SJCRH30 (cell line): Measurements from ENCODE around the gene UBR4. TPM values are rescaled to one million over a fixed set of nuclear protein-coding genes. Genes with fewer than 3 reads are reported as not detected.

Experiments
- total RNA-seq: library from RNA; depleted of rRNA; stranded (reverse); fragments of >200 nt; shearing (Covaris generic); gene quantifications from 2 replicates; pipeline ENCODE4 v1.2.3, GENCODE V29; 2014; rRNA removed

The UBR4 gene
- total RNA-seq, 1 experiment from 2014 or later: 96.7 TPM

Other genes with a start within 250 kb of the UBR4 start
- 60.9 and 68.5 TPM in 2 replicates for gene EMC1, start 41.3 kb upstream of the UBR4 start, total RNA-seq
- gene MRTO4, start 41.5 kb upstream of the UBR4 start, total RNA-seq: 84.7 and 87.0 TPM in 2 replicates
- gene AKR7A3, start 78.5 kb upstream of the UBR4 start, total RNA-seq: 0.06 and 0.25 TPM in 2 replicates
- 64.0 and 71.6 TPM in 2 replicates for gene AKR7A2, start 101.9 kb upstream of the UBR4 start, total RNA-seq
- 31.3 and 33.4 TPM in 2 replicates for gene SLC66A1, start 102.1 kb upstream of the UBR4 start, total RNA-seq